T-helper 2 cell treated with Interferon-gamma antibody and Interleukin-4, amounts not matched to agents 5 μg/mL and 100 μg/mL, for 36 hours (primary cell): ENCODE data around the gene IGFBP4.

ENCODE experiments used
- DNase-seq: peaks from one replicate; pipeline ENCODE4 v3.0.0; 2021; ENCODE audit warnings: low spot score
- H3K27ac Mint-ChIP-seq: one replicate; pipeline ENCODE4 v1.8.0; 2021; ENCODE audit warnings: mild to moderate bottlenecking, mixed read lengths
- H3K27me3 Mint-ChIP-seq: one replicate; pipeline ENCODE4 v1.8.0; 2021; ENCODE audit warnings: low read depth, mixed read lengths
- H3K36me3 Mint-ChIP-seq: one replicate; pipeline ENCODE4 v1.8.0; 2021; ENCODE audit warnings: low read depth, mixed read lengths
- H3K4me1 Mint-ChIP-seq: one replicate; pipeline ENCODE4 v1.8.0; 2021; ENCODE audit warnings: low read depth, mixed read lengths
- H3K4me3 Mint-ChIP-seq: one replicate; pipeline ENCODE4 v1.8.0; 2022; ENCODE audit warnings: mild to moderate bottlenecking, moderate library complexity, mixed read lengths
- H3K9me3 Mint-ChIP-seq: one replicate; pipeline ENCODE4 v1.8.0; 2021; ENCODE audit warnings: mixed read lengths

IGFBP4 gene

GRCh38 chr17:40506786-40507185, 63.5 kb downstream of the IGFBP4 start:
- H3K4me1 Mint-ChIP-seq: peaks cover 26% of the 10 kb centered on the region
- H3K36me3 Mint-ChIP-seq: no peaks in the 10 kb centered on the region
- H3K27me3 Mint-ChIP-seq: no peaks in the 10 kb centered on the region
- H3K9me3 Mint-ChIP-seq: no peaks in the 10 kb centered on the region
- no peak overlapping the region for H3K27ac Mint-ChIP-seq
- DNase-seq: no peak
- no peak overlapping the region for H3K4me3 Mint-ChIP-seq
